Left hindlimb (tissue), 1 donor: ENCODE results near the gene RPS6KB2.
A peak's percentile ranks its signal among the peaks of the same experiment; 100 is the strongest.
"Not testable (repeated sequence)": the region's sequence is repeated elsewhere in the genome, so short reads cannot be mapped to it uniquely, and the experiment has no call there.

ENCODE experiments used
- DNase-seq: peaks from one replicate; pipeline ENCODE4 v3.0.0-alpha.2; 2018

Gene RPS6KB2

GRCh38 chr11:67411785-67412152, 16.5 kb upstream of the RPS6KB2 start:
- DNase-seq, result no peak

GRCh38 chr11:67412495-67413179, 15.7 kb upstream of the RPS6KB2 start:
- DNase-seq, result no peak

DNA sequence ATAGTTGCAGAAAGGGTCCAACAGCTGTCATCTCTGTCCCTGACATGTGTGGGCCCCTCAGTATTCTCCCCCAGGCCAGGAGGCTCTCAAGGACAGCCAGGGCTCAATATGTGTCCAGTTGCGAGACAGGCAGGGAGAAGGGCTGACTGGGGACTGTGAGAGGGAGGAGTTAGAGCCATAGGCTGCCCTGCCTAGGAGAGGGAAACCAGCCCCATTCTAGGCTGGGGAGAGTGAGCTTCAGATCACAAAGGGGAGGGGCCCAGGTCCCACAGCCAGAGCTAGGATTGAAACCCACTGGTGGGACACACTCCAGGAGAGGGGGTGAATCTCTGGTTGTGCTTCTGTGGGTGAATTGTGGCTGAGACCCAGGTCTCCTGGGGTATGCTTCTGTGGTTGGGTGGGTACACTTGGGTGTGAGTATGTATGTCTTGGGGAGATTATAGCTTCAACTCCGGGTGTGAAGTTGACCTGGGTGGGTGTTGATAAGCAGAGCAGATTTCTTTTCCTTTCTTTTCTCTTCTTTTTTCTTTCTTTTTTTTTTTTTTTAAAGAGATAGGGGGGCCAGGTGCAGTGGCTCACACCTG, 14.9 kb upstream of the RPS6KB2 start:
- DNase-seq, result no peak

GRCh38 chr11:67415501-67416304, 12.6 kb upstream of the RPS6KB2 start, which contains the start of gene CARNS1:
Gene CARNS1, plus strand, starts transcription at chr11:67415678. Its CDS starts 522 bp downstream, at chr11:67416200.
- no peak for DNase-seq

- no peak for DNase-seq
These were observed 11.6 kb upstream of the RPS6KB2 start for GRCh38 chr11:67416416-67417335.

GRCh38 chr11:67417425-67417824, 10.9 kb upstream of the RPS6KB2 start:
- DNase-seq, result no peak

DNA sequence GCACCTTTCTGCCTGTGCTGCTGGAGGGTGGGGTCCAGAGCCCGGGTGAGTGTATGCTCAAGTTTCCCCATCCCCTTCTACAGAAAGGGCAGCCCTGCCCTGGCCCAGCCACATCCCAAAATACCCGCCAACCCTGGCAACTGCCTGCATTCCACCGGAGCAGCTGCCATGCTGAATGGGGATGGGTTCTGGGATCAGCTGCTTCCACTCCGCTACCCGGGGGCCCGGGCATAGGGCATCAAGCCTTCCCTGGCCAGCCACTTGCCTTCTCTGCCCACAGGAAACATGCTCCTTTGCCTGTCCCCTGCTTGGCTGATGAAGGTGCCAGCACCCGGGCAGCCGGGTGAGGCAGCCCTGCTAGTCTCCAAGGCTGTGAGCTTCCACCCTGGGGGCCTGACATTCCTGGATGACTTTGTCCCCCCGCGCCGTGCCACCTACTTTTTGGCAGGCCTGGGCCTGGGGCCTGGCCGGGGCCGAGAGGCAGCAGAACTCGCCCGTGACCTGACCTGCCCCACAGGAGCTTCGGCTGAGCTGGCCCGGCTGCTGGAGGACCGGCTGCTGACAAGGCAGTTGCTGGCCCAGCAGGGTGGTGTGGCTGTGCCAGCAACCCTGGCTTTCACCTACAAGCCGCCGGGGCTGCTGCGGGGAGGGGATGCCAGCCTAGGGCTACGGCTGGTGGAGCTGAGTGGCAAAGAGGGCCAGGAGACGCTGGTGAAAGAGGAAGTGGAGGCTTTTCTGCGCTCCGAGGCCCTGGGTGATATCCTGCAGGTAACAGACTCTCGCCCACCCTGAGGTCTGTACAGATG, 9.6 kb upstream of the RPS6KB2 start:
- DNase-seq, result peak; percentile 68

GRCh38 chr11:67419325-67420049, 8.8 kb upstream of the RPS6KB2 start:
- no peak for DNase-seq

DNA sequence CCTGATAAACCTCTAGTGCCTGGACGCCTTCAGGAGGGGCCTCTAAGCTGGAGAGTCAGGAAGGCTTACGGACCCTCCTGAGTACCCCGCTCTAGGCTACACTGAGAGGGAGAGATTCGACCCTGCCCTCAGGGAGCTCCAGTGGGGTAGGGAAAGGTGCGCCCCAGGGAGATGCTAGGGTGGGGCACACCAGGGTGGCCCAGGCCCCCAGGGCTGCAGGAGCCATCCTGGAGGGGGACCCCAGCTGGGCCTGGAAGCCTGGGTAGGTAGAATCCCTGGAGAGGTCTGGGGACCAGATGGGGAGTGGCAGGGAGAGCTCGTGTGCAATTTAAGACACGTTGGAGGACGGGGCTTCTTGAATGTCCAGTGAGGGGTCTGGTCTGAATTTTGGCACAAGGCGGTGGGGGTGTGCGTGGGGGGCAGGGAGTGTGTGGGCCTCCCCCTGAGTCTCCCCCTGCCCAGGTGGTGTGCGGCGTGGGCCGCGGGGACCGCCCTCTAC, 8.1 kb upstream of the RPS6KB2 start:
- no peak for DNase-seq

DNA sequence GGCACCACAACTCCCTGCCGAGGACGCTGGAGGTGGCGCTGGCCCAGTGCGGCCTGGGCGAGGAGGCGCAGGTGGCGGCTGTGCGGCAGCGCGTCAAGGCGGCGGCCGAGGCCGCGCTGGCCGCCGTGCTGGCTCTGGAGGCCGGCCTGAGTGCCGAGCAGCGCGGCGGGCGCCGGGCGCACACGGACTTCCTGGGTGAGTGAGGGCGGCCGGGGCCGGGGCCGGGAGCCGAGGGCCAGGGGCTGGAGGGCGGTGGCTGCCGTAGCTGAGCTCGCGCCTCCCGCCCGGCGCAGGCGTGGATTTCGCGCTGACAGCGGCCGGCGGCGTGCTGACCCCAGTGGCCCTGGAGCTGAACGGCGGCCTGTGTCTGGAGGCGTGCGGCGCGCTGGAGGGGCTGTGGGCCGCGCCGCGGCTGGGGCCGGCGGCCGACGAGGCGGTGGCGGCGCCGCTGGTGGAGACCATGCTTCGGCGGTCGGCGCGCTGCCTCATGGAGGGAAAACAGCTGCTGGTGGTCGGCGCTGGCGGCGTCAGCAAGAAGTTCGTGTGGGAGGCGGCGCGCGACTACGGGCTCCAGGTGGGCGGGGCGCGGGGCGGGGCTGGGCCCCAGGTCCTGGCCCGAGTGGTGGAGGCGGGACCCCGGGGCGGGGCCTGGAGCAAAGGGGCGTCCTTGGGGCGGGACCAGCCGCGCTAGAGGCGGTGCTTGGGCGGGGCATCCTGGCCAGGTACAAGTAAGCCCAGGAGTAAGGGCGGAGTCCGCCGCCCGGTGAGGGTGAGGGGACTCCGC, 7.5 kb upstream of the RPS6KB2 start:
- peak; percentile 97 for DNase-seq

DNA sequence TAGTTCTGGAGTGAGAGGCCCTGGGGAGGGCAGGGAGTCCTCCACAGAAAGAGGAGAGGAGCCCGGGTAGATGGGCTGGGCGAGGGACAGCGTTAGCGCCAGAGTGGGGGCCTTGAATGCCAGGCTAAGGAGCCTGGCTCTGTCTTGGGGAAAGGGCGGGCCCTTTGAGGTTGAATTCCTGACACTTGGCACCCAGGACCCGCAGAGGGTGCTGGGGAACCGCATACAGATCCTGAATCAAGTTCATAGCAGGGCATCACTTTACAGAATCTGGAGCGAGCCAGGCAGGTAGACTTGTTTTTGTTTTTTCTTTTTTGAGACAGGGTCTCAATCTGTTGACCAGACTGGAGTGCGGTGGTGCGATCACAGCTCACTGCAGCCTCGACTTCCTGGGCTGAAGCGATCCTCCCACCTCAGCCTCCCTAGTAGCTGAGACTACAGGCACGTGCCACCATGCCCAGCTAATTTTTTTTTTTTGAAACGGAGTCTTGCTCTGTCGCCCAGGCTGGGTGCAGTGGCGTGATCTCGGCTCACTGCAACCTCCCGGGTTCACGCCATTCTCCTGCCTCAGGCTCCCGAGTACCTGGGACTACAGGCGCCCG, 6.8 kb upstream of the RPS6KB2 start:
- no peak for DNase-seq

- no peak for DNase-seq
These were observed 5.4 kb upstream of the RPS6KB2 start for GRCh38 chr11:67422891-67423290.

GRCh38 chr11:67423466-67423865, 4.8 kb upstream of the RPS6KB2 start:
- no peak for DNase-seq

DNA sequence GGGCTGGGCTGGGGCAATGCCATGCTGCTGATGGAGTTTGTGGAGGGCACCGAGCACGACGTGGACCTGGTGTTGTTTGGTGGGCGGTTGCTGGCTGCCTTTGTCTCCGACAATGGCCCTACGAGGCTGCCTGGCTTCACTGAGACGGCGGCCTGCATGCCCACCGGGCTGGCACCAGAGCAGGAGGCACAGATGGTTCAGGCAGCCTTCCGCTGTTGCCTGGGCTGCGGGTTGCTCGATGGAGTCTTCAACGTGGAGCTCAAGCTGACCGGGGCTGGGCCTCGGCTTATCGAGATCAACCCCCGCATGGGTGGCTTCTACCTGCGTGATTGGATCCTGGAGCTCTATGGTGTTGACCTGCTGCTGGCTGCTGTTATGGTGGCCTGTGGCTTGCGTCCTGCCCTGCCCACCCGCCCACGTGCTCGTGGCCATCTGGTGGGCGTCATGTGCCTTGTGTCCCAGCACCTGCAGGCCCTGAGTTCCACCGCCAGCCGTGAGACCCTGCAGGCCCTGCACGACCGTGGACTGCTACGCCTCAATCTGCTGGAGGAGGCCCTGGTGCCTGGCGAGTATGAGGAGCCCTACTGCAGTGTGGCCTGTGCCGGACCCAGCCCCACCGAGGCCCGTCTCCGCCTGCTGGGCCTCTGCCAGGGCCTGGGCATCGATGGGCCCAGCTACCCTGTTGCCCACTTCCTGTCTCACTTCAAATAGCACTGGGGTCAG, 4.2 kb upstream of the RPS6KB2 start:
- DNase-seq, result no peak

GRCh38 chr11:67427364-67427859, 882 bp upstream of the RPS6KB2 start:
- DNase-seq, result not testable (repeated sequence)

- DNase-seq, result no peak
These were observed 859 bp downstream of the RPS6KB2 start for GRCh38 chr11:67429038-67429668.

- no peak for DNase-seq
These were observed 1.4 kb downstream of the RPS6KB2 start for GRCh38 chr11:67429722-67430121.
